GM21447 (cell line): ENCODE data around the gene DOLPP1.
"Not testable (repeated sequence)": the region's sequence is repeated elsewhere in the genome, so short reads cannot be mapped to it uniquely, and the experiment has no call there.

Experiments
- ATAC-seq: cut with Tn5 transposase; IDR thresholded peaks from one replicate; pipeline ENCODE4 v1.9.1; 2021; ENCODE audit not compliant: unreplicated experiment

The DOLPP1 gene, protein sequence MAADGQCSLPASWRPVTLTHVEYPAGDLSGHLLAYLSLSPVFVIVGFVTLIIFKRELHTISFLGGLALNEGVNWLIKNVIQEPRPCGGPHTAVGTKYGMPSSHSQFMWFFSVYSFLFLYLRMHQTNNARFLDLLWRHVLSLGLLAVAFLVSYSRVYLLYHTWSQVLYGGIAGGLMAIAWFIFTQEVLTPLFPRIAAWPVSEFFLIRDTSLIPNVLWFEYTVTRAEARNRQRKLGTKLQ

DNA sequence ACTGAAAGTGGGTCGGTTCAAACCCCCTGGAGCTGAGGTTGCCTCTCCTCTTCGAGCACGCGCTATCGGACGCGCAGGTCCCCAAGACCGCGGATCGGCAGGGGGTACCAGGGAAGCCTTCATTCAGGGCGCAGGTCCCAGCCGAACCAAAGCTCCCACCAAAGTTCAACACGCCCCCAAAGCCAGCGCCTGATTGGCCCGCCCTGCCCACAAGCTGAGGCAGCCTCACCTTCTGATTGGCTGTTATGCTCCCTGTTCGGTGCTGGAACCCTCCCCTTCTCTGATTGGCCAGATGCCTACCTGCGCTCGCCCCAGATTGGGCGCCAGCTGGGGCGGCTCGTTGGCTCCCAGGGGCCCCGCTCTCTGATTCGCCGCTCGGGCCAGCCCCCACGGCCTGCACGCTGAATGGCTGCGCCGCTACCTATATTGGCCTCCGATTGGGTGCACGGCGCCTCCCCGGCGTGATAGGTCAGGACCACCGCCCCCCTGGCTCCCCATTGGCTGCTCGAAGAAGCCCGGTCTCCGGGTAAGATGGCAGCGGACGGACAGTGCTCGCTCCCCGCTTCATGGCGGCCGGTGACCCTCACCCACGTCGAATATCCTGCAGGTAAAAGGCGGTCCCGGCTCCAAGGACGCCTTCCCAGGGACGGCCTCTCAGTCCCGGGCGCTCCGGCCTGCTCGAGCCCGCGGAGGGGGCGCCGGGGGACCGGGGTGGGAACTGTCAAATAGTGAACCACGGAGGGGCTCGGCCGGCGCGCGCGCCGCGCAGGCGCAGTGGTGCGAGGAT lies at the start of gene DOLPP1:
DOLPP1 (plus strand) TSS at position 511 of the 787 bp plus-strand sequence; CDS start at position 532, 21 bp downstream.
- ATAC-seq = peak; percentile 91

DNA sequence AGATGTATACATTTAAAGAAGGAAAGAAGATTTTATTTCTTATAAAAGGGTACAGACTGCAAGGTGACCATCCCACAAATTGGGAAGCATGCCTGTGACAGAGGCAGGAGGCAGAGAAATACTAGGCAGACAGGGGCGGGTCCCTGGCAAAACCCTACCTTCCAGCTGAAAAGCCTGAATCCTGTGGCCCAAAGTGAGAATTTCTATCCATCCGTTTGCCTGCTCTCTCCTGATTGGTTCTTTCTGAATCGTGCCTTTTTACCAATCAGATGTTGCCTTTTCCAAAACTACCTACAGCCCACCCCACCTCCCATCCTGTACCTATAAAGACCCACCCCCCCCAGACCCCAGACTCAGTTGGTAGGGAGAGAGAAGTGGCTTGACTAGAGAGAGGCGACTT lies 49.4 kb upstream of the DOLPP1 start:
- no peak for ATAC-seq

DNA sequence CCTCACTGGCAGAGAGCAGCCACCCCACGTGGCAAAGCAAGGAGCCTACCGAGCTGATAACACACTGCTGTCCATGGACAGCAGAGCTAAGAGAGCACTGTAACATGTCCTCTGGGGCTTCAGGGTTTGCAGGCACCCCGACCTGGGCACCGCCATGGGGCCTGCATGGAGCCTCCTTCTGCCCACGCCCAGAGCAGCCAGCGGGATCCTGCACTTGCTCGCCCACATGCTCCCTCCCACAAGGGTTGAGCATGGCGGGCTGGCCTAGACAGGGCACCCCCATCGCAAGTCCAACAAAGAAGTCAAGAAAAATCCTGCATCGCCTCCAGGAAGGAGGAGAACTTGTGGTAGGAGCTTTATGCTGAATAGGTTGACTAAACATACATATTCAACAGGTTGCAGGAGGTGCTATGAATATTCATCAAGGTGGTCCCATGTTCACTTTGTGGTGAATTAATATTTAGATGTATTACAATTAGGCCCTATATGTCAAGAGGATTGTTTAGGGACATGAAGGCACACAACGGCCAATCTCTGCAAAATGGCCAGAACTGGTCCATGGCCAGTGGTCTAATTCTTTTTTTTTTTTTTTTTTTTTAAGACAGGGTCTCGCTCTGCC lies 48.3 kb upstream of the DOLPP1 start:
- no peak for ATAC-seq

DNA sequence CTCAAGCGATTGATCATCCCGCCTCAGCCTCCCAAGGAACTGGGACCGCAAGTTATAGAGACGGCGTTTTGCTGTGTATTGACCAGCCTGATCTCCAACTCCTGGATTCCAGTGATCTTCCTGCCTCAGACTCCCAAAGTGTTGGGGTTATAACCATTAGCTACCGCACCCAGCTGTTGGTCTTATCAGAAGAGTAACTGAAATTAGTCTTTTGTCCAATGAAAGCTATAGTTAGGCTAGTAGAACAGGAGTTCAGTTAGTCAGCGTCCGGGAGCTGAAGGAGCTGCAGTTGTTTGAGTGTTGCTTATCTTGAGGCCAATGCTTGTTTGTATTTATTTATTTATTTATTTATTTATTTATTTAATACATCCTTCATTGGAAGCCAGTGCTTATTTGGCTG lies 47.7 kb upstream of the DOLPP1 start:
- no peak for ATAC-seq

DNA sequence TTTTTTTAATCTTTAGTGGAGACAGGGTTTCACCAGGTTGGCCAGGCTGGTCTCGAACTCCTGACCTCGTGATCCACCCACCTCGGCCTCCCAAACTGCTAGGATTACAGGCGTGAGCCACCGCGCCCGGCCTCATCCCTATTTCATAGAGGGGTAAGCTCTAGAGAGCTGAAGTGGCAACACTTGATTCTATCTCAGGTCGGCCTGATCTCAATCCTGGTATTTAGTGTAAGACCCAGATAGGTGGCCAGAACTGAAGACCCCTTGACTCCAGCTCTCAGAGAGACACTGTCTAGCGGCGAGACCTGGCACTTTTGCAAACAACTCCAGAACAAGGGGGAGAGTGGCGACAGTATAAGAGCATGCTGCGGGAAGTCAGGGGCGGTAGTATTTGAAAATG lies 45.1 kb upstream of the DOLPP1 start:
- ATAC-seq = not testable (repeated sequence)

DNA sequence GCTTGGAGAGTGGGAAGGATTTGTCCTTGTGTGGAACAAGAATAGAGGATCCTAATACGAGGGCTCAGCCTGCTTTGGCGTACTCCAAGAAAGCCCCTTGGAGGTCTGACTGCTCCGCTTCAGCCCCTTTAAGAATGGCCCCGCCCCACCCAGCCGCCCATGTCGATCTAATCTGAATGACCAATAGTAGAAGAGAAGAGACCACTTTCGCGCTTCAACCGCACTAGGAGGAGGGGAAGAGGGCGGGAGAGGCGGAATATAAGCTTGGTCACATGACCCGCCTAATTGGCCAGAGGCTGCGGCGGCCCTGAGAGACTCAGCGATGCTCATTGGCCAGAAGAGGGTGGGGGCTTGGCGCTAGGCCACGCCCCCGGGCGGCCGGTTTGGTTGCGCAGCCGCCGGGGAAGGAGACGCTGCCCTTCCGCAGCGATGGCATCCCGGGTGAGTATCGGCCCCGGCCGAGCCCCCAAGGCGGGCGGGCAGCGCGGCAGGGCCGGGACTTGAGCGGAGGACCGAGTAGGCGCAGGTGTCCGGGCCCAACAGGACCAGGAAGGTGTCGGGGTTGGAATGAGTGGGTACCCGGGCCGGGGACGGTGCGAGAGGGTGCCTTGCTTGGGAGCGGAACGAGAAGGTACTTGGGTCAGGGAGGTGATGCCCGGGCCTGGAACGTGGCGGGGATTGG lies 44.5 kb upstream of the DOLPP1 start, which contains the start of gene MIGA2:
MIGA2 (plus strand) TSS at position 386 of the 682 bp plus-strand sequence. CDS start 3,969 bp downstream, outside the sequence.
- peak; percentile 96 for ATAC-seq

DNA sequence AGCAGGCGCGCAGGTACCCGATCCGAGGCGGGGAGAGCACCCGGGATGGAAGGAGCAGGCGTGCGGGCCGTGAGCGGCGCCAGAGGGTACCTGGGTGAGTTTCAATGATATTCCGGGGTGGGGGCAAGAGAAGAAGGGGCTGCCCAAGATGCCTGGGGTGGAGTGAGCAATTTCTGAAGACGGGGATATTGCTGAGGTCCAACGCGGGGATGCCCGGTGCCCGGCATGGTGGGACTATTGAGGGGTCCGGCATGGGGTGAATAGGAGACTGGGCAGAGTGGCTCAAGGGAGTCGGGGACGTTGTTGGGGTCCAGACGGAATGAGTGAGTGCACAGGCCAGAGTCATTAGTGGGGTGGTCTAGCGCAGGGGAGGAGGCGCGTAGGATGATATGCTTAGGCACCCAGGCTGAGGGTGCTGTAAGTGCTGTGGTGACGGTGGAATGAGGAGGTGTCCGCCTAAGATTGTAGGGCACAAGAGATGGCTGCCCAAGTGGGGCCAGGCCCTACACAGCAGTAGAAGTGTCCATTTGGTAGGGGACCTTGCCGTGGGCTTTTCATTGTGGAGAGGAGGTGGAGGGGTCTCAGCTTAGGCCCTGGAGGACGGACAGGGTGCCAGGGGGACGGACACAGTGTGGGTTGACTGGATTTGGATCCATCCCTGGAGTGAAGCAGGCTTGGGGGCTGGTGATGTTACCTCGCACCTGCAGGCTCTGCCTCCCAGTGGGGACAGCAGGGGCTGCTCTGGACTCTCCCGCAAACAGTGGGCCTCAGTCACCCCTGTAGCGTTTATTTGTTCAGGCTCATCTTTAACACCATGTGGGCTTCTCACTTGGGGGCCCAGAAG lies 43.8 kb upstream of the DOLPP1 start:
- no peak for ATAC-seq

DNA sequence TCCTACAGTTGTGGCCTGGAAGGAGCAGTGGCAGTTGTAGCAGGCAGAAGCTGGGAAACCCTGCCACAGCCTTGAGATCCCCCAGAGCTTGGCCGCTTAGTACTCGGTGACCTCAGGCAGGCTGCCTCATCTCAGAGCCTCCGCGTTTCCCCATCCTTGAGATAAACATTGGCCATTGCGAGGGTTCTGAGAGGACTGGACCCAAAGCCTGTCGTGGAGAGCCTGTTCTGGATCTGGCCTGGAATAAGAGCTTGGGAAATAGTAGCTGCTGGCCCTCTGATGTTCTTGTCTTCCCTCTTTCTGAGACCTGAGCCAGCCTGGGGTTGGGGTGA lies 43.2 kb upstream of the DOLPP1 start:
- ATAC-seq = no peak

DNA sequence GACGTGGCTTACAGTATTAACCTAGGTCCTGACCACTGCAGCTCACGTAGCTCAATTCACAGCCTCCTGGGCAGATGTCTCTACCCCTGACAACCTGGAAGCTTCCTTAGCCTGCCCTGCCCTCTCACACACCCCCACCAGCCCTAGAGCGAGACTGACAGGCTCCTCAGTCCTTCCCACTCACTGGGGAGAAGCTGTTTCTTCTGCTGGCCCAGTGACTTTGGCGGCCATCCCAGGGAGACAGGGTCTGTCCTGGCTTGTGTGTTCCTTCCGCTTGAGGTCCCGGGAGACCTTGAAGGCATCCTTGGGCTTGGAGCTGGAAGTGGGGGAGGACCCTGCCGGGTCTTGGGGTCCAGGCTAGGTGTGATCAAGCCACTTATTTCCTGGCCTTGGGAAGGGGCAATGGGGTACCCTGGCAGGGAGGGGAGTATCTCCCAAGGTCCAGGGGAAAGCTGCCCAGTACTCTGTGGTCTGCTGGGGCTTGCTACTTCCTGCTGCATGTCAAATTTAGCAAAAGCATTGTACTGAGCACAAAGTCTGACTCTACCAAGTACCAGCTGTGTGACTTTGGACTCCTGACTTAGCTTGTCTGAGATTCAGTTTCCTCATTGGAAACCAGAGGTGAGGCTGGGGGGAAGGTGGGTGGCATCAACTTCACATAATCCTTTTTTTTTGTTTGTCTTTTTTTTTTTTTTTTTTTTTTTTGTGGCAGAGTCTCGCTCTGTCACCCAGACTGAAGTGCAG lies 42.6 kb upstream of the DOLPP1 start:
- no peak for ATAC-seq

DNA sequence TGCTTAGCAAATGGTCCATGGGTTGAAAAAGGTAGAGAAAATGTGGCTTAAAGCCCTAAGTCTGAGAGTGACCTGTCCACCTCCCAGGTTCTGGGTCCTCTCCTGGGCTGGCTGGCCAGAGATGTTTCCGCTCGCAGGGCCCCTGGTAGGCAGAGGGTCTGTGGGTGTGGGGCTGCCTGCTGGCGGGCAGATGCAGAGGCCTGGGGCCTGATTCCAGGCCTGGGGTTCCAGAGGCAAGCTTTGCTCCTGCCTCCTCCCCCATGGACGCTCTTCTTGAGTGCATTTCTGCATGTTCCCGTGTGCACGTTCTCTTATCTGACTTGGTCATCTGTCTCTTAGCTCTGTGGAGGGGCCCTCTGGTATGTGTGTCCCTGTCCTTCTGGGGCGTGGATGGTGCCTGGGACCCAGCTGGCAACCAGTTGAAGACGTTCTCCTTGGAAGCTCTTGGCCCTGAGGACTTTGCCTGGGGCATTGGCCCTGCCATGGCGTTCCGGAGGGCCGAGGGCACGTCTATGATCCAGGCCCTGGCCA lies 40.7 kb upstream of the DOLPP1 start:
- no peak for ATAC-seq

DNA sequence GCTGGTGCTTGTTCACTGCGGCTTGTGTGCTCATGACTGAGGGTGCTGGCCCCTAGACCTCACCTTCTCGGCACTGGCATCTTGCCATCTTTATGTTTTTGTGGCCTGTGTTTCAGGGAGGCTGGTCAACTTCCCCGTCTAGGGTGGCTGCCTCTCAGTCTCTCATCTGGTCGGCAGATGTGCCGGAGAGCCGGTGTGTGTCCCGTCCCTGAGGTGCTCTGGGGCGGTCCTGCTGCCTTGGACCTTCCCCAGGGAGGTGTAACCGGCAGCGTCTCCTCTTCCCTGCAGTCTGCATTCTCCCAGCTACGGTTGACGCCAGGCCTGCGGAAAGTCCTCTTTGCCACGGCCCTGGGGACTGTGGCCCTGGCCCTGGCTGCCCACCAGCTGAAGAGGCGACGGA lies 38.9 kb upstream of the DOLPP1 start:
- ATAC-seq = no peak

DNA sequence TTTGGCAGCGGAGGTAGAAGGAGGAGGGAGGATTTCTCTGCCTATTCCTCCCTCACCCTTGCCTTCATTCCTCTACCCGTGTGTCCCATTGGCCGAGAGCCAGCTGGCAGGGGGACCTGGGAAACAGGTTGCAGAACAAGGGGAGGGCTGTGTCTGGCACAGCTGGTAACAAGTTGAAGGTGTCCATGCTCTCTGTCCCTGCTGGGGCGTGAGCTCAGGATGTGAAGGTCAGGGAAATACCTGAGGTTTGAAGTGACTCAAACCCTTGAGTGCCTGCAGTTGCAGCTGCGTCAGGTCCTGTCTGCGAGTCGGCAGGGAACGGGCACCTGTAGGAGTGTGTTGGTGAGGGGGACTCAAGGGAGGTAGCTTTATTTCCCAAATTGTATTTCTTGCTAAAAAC lies 28.3 kb upstream of the DOLPP1 start:
- no peak for ATAC-seq

DNA sequence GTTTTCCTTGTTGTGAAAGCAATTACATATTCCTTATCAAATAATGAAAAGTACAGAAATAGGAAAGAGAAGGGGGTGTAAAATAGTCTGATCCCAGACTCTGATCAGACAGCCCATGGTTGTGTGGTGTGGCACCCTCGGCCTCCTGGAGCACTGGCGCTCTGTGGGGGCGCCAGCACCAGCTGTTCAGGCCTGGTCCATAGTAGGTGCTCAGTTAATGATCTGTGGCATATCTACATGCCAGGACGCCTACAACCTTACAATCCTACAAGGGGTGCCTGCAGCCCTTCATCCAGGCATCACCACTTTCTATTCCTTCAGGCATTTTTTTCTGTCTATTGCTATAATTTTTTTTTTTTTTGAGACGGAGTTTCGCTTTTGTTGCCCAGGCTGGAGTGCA lies 27.9 kb upstream of the DOLPP1 start:
- ATAC-seq = no peak

DNA sequence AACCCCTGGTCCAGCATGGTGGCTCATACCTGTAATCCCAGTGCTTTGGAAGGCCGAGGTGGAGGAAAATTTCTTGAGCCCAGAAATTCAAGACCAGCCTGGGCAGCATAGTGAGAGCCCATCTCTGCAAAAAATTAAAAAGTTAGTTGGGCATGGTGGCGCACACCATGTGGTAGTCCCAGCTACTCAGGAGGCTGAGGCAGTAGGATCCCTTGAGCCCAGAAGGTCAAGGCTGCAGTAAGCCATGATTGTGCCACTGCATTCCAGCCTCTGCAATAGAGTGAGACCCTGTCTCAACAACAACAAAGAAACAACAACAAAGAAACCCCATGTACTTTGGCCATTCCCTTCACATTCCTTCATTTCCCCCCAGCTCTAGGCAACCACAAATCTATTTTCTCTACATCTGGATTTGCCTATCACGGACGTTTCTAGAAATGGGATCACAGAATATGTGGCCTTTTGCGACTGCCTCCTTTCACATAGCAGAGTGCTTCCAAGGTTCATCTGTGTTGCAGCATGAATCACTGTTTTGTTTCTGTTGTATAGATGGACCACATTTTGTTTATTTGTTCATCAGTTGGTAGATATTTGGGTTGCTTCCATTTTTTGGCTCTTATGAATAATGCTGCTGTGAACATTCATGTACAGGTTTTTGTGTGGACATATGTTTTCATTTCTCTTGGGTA lies 26.6 kb upstream of the DOLPP1 start:
- no peak for ATAC-seq

DNA sequence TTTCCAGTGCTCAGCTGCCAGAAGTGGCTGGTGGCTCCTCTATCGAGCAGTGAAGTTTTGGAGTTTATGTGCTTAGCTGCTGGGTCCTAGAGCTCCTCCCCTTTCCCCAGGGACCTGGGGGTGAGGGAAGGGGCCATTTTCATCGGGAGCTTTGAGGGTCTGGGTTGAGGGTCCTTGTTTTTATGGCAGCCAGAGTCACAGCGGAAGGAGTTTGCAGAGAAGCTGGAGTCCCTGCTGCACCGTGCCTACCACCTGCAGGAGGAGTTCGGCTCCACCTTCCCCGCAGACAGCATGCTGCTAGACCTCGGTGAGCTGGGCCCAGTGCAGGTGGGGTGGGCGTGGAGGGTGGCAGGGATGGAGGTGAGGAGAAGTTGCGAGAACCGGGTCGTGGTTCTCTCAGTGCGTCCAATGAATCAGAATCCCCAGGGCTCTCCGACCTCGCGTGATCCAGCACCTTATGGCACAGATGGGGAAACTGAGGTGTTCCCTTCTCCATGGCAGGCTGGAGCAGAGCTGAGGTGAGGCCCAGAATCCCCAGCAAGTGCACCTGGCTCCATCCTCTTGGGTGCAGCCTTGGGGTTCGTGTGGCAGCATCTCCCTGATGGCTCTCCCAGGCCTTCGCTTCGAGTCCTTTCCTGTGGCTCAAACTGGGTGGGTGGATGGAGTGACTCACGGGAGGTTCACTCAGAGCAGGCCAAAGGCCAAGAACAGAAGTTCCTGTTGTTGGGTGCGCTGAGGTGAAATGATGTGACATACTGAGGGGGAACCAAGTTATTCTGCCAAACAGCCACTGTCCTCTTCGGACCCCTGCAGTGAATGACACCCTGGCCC lies 21.7 kb upstream of the DOLPP1 start:
- no peak for ATAC-seq

DNA sequence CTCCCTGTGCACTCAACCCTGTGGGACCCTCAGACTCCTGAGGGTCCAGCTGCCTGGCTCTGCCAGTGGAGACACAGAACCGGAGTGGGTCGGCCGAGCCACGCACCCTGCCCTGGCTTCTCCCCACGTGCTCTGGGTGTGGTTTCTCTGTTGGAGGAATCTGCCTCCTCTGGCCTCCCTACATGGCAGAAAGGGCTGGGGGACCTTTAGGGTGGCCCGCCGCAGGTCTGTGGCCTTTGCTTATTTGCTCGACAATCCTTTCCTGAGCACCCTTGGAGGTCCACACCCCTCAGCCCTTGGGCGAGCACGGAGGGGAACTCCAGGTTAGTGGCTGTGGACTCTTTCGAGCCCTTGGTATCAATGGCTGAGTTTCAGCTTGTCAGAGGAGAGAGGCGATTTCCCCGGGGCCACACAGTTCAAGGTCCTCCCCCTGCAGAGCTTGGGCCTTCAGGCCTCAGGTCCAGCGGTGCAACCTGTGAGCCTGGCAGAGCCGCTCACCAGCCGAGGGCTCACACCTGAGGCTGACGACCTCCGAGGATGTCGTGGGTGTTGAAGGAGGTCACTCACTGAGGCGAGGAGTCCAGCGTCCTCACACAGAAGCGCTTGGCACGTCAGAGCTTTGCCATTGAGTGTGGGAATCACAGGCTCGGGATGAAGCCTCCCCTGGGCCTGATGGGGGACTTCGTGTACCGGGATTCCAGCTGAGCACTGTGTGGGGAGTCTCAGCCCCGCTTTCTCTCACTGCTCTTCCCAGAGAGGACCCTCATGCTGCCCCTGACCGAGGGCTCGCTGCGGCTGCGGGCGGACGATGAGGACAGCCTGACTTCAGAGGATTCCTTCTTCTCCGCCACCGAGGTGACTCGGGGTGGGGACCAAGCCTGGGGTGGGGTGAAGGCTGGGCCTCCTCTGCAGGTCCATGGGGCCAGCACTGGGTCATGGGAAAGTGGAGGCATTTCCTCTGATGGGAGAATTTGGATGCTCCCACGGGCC lies 20.8 kb upstream of the DOLPP1 start:
- ATAC-seq = no peak

DNA sequence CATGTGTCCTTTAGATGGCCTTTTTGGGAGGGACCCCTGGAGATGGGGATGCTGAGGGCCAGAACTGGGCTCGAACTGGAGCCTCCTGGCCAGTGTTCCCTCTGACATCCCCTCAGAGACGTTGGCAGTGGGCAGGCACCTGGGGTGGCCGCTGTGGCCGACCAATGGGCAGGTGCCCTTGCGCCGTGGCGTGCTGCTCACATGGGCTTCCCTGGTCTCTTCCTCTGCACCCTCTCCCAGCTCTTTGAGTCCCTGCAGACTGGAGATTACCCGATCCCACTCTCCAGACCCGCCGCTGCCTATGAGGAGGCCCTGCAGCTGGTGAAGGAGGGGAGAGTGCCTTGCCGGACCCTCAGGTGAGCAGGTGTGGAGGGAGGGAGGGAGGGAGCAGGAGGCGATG lies 19.9 kb upstream of the DOLPP1 start:
- no peak for ATAC-seq
